Measurements from ENCODE around the gene CYCS. TPM values are rescaled to one million over a fixed set of nuclear protein-coding genes. Genes with fewer than 3 reads are reported as not detected.

The CYCS gene
- total and polyA plus RNA-seq, 2 of the 8 experiments (the other 6 are each of a cell fraction or from before 2014, with no cell fraction given): 48.6 to 229 TPM

DNA sequence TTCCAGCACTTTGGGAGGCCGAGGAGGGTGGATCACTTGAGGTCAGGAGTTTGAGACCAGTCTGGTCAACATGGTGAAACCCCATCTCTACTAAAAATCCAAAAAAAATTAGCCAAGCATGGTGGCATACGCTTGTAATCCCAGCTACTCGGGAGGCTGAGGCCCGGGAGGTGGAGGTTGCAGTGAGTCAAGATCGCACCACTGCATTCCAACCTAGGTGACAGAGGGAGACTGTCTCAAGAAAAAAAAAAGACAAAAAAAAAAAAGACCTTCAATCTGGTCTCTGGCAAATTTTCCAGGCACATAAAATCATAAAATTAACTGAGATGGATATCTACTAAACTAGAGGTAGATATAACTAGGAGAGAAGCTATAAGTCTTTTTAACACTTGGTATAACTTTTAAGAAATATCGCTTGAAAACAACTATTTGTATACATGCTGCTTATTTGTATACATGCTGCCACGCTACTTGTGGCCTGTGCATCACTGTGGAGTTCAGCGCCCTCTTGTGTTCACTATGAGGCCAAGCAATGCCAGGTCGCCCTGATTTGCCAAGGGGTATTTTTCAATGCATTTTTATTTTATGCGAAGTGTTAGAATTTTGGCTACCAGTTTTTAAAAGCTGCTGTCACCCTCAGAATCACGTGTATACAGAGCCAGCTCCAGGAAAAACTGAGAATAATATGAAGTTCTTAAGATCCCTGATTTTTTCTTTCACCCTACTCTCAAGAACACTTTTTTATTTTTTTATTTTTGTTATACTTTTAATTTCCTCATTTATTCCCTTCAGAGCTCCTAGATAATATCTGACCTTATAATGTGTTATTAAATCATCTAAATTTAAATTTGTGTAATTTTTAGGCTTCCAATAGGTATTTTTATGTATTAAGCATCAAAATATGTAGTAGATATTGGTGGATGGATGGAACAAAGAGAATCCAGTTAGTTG, 26.7 kb downstream of the CYCS start (continued):
- TF ChIP-seq, protein P1, sequence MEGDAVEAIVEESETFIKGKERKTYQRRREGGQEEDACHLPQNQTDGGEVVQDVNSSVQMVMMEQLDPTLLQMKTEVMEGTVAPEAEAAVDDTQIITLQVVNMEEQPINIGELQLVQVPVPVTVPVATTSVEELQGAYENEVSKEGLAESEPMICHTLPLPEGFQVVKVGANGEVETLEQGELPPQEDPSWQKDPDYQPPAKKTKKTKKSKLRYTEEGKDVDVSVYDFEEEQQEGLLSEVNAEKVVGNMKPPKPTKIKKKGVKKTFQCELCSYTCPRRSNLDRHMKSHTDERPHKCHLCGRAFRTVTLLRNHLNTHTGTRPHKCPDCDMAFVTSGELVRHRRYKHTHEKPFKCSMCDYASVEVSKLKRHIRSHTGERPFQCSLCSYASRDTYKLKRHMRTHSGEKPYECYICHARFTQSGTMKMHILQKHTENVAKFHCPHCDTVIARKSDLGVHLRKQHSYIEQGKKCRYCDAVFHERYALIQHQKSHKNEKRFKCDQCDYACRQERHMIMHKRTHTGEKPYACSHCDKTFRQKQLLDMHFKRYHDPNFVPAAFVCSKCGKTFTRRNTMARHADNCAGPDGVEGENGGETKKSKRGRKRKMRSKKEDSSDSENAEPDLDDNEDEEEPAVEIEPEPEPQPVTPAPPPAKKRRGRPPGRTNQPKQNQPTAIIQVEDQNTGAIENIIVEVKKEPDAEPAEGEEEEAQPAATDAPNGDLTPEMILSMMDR (IDR thresholded peaks at IDR 0.05; ENCODE audit: control extremely low read depth in 1 of 3, insufficient read depth in 1 of 3, low read depth in 1 of 3, low read length in 3 of 3): peak; percentile 84 to 88 (median 87)
